CD14-positive monocyte (primary cell): ENCODE data around the gene RELCH. TPM values are rescaled to one million over a fixed set of nuclear protein-coding genes. Genes with fewer than 3 reads are reported as not detected.

Source experiments
- DNase-seq, 3 donors: peaks; one replicate each; pipeline ENCODE4 v3.0.0-alpha.2; 2011 to 2022
- H2AFZ ChIP-seq: 2 replicates; pipeline ENCODE4 v1.6.0; 2012; ENCODE audit warnings: mild to moderate bottlenecking, low read depth, low read length, inconsistent platforms; ENCODE audit not compliant: insufficient read depth, poor library complexity, severe bottlenecking
- H3K27ac ChIP-seq, 2 donors: 1 replicate in 1 of 2; 2 replicates in 1 of 2; pipeline ENCODE4 v1.5.1; 2012 to 2013; ENCODE audit warnings: low read length in 2 of 2, control low read depth in 1 of 2, inconsistent platforms in 1 of 2, low read depth in 1 of 2, mild to moderate bottlenecking in 1 of 2
- H3K27me3 ChIP-seq, 2 donors: one replicate each; pipeline versions ENCODE4 v1.6.0 to v1.6.1; 2011 to 2013; ENCODE audit warnings: low read length in 2 of 2; ENCODE audit not compliant: control insufficient read depth in 2 of 2, insufficient read depth in 2 of 2
- H3K36me3 ChIP-seq, 2 donors: replicated peaks in 1 of 2; 1 replicate in 1 of 2; 2 replicates in 1 of 2; pipeline versions ENCODE4 v1.5.1 to v1.6.1; 2012 to 2013; ENCODE audit warnings: low read length in 2 of 2, control low read depth in 1 of 2, inconsistent platforms in 1 of 2, mild to moderate bottlenecking in 1 of 2; ENCODE audit not compliant: insufficient read depth in 2 of 2, control insufficient read depth in 1 of 2
- H3K4me1 ChIP-seq, 2 donors: 1 replicate in 1 of 2; 2 replicates in 1 of 2; pipeline versions ENCODE4 v1.5.1 to v1.6.1; 2012 to 2013; ENCODE audit warnings: low read length in 2 of 2, control low read depth in 1 of 2, inconsistent platforms in 1 of 2, mild to moderate bottlenecking in 1 of 2, moderate library complexity in 1 of 2; ENCODE audit not compliant: insufficient read depth in 2 of 2, control insufficient read depth in 1 of 2
- H3K4me2 ChIP-seq: replicated peaks from 2 replicates; pipeline ENCODE3; 2012; ENCODE audit warnings: low read length, moderate library complexity, mild to moderate bottlenecking; ENCODE audit not compliant: poor library complexity, severe bottlenecking; ENCODE audit errors: extremely low read depth
- H3K4me3 ChIP-seq, 3 experiments: fragments of 200-600 bp in 1 of 3; sonication (generic) in 1 of 3; replicated peaks in 1 of 3; 1 replicate in 2 of 3; 2 replicates in 1 of 3; pipeline ENCODE4 v1.5.1; 2011 to 2013; ENCODE audit warnings: low read length in 3 of 3, mild to moderate bottlenecking in 3 of 3, control low read depth in 2 of 3, low read depth in 2 of 3, inconsistent platforms in 1 of 3, moderate library complexity in 1 of 3
- H3K79me2 ChIP-seq: 2 replicates; pipeline ENCODE4 v1.6.0; 2012; ENCODE audit warnings: mild to moderate bottlenecking, control low read depth, inconsistent platforms, low read length, moderate library complexity; ENCODE audit not compliant: insufficient read depth
- H3K9ac ChIP-seq: 2 replicates; pipeline ENCODE4 v1.6.0; 2017; ENCODE audit warnings: low read length, mild to moderate bottlenecking; ENCODE audit not compliant: insufficient read depth, poor library complexity, severe bottlenecking
- H3K9me3 ChIP-seq, 2 donors: replicated peaks in 1 of 2; 1 replicate in 1 of 2; 2 replicates in 1 of 2; pipeline versions ENCODE4 v1.5.1 to v1.6.1; 2012 to 2013; ENCODE audit warnings: low read length in 2 of 2, control low read depth in 1 of 2; ENCODE audit not compliant: control insufficient read depth in 1 of 2, insufficient read depth in 1 of 2
- H4K20me1 ChIP-seq: 2 replicates; pipeline ENCODE4 v1.6.0; 2012; ENCODE audit warnings: mild to moderate bottlenecking, low read length, control low read depth, moderate library complexity; ENCODE audit not compliant: insufficient read depth
- H3K27ac Mint-ChIP-seq, 7 donors: one replicate each; pipeline ENCODE4 v1.8.0; 2020; ENCODE audit warnings: mild to moderate bottlenecking in 7 of 7, mixed read lengths in 7 of 7, moderate library complexity in 6 of 7, inconsistent platforms in 2 of 7
- H3K27me3 Mint-ChIP-seq, 3 donors: one replicate each; pipeline ENCODE4 v1.8.0; 2021 to 2022; ENCODE audit warnings: low read depth in 3 of 3, mild to moderate bottlenecking in 3 of 3, mixed read lengths in 3 of 3, moderate library complexity in 3 of 3, inconsistent platforms in 1 of 3
- H3K36me3 Mint-ChIP-seq, 2 donors: one replicate each; pipeline ENCODE4 v1.8.0; 2020; ENCODE audit warnings: mixed read lengths in 2 of 2, inconsistent platforms in 1 of 2, mild to moderate bottlenecking in 1 of 2
- H3K4me1 Mint-ChIP-seq: one replicate; pipeline ENCODE4 v1.8.0; 2020; ENCODE audit warnings: mild to moderate bottlenecking, mixed read lengths
- H3K4me3 Mint-ChIP-seq, 2 donors: one replicate each; pipeline ENCODE4 v1.8.0; 2020; ENCODE audit warnings: mild to moderate bottlenecking in 2 of 2, mixed read lengths in 2 of 2, moderate library complexity in 1 of 2
- H3K9me3 Mint-ChIP-seq, 7 donors: one replicate each; pipeline ENCODE4 v1.8.0; 2020 to 2022; ENCODE audit warnings: mixed read lengths in 7 of 7, mild to moderate bottlenecking in 6 of 7, moderate library complexity in 6 of 7, inconsistent platforms in 2 of 7
- CTCF ChIP-seq: fragments of 200-600 bp; IDR thresholded peaks from one replicate; pipeline ENCODE4 v1.8.0; 2022; ENCODE audit warnings: antibody characterized with exemption, mild to moderate bottlenecking
- WGBS: methylation state at CpG from one replicate; pipeline ENCODE4 v1.1.5; 2013; ENCODE audit warnings: missing lambda C conversion rate; ENCODE audit not compliant: insufficient coverage; 5-methylcytosine and 5-hydroxymethylcytosine counted together
- intact Hi-C, 2 donors: fragments of 100-400 bp; cut with micrococcal nuclease; formaldehyde crosslinking; loops; one replicate each; pipeline versions ENCODE4 v1.15.0 to v1.15.1; 2023
- polyA plus RNA-seq, 3 donors: library from polyadenylated mRNA; depleted of rRNA in 1 of 3; unstranded in 2 of 3; stranded (reverse) in 1 of 3; fragments of 300-500 nt in 2 of 3; fragments of >200 nt in 1 of 3; fragmentation: Illumina TruSeq in 2 of 3; gene quantifications; 1 replicate in 2 of 3; 2 replicates in 1 of 3; pipeline ENCODE4 v1.2.3, GENCODE V29; 2012 to 2021

The RELCH gene
- polyA plus RNA-seq, 3 donors = 3.8 to 30.4 (median 4.9) TPM

- 80% methylated on average over 1 of the region's 4 CpGs for WGBS
- H3K4me1 ChIP-seq = no peaks in the 10 kb centered on the region
- Mint-ChIP-seq H3K4me1 (peaks cover 4% of the 10 kb centered on the region), H3K9me3 (no peaks in the 10 kb centered on the region), H3K4me3 (no peak overlapping the region), H3K27ac (no peak overlapping the region), H3K36me3 (peaks cover 0 to 2% of the 10 kb centered on the region in 2 donors), H3K27me3 (peaks cover 4 to 12% (median 7%) of the 10 kb centered on the region in 3 donors)
- H3K27me3 ChIP-seq = no peaks in the 10 kb centered on the region
- H3K36me3 ChIP-seq = no peaks in the 10 kb centered on the region
- intact Hi-C loops = no loop called here
- no peaks in the 10 kb centered on the region for H4K20me1 ChIP-seq
- DNase-seq = no peak
- no peak for TF ChIP-seq CTCF
- H3K4me3 ChIP-seq = no peak overlapping the region
- H3K79me2 ChIP-seq = no peaks in the 10 kb centered on the region
- no peaks in the 10 kb centered on the region for H3K9me3 ChIP-seq
- H3K27ac ChIP-seq = no peak overlapping the region
- no peak overlapping the region for H2AFZ ChIP-seq
- no peak overlapping the region for H3K9ac ChIP-seq
- no peak overlapping the region for H3K4me2 ChIP-seq
These were observed 161.4 kb downstream of the RELCH start for GRCh38 chr18:62348474-62348873.

GRCh38 chr18:62353170-62353569, 166.1 kb downstream of the RELCH start:
- no peak overlapping the region for H3K4me2 ChIP-seq
- no peak overlapping the region for H3K9ac ChIP-seq
- intact Hi-C loops = no loop called here
- no peaks in the 10 kb centered on the region for H3K4me1 ChIP-seq
- H3K27ac Mint-ChIP-seq = no peak overlapping the region
- H3K9me3 Mint-ChIP-seq = peaks cover 0 to 3% (median 0%) of the 10 kb centered on the region in 7 donors
- no peak overlapping the region for H3K4me3 Mint-ChIP-seq
- H3K27me3 Mint-ChIP-seq = peaks cover 3 to 5% (median 5%) of the 10 kb centered on the region in 3 donors
- TF ChIP-seq CTCF = no peak
- no peak for DNase-seq
- H3K27ac ChIP-seq = no peak overlapping the region
- no peak overlapping the region for H3K4me3 ChIP-seq
- peaks cover 0 to 2% of the 10 kb centered on the region in 2 donors for H3K36me3 Mint-ChIP-seq
- WGBS = 41% methylated on average over 5 of the region's 7 CpGs
- peaks cover 6% of the 10 kb centered on the region for H3K4me1 Mint-ChIP-seq
- no peak overlapping the region for H2AFZ ChIP-seq
- no peaks in the 10 kb centered on the region for H3K9me3 ChIP-seq
- no peaks in the 10 kb centered on the region for H4K20me1 ChIP-seq
- no peaks in the 10 kb centered on the region for H3K79me2 ChIP-seq
- H3K36me3 ChIP-seq = no peaks in the 10 kb centered on the region
- H3K27me3 ChIP-seq = no peaks in the 10 kb centered on the region
